Naive thymus-derived CD8-positive, alpha-beta T cell (primary cell): ENCODE results near the gene RNF114. TPM values are rescaled to one million over a fixed set of nuclear protein-coding genes. Genes with fewer than 3 reads are reported as not detected.
A peak's percentile ranks its signal among the peaks of the same experiment; 100 is the strongest.

Source experiments
- ATAC-seq, 2 donors: fragments of 150-1000 bp; cut with Tn5 transposase in 1 of 2; sonication (Bioruptor Pico), chemical (Tn5 transposase) in 1 of 2; 1 replicate in 1 of 2; 2 replicates in 1 of 2; pipeline ENCODE4 v1.10.0; 2021; ENCODE audit warnings: mild to moderate bottlenecking in 2 of 2, moderate library complexity in 2 of 2
- POLR2A ChIA-PET: fragments of 350-600 bp; sonication (Branson Sonifier 250); formaldehyde crosslinking; loops from one replicate; lab custom pipeline; 2021; ENCODE audit warnings: antibody characterized with exemption; lab: Charles Lee
- DNase-seq, 10 donors: peaks; one replicate each; pipeline versions ENCODE4 v3.0.0 to v3.0.0-alpha.2; 2020 to 2022
- H3K27ac Mint-ChIP-seq, 10 donors: one replicate each; pipeline ENCODE4 v1.8.0; 2020 to 2022; ENCODE audit warnings: mild to moderate bottlenecking in 10 of 10, mixed read lengths in 10 of 10, moderate library complexity in 4 of 10, inconsistent platforms in 1 of 10
- H3K27me3 Mint-ChIP-seq, 5 donors: one replicate each; pipeline ENCODE4 v1.8.0; 2021 to 2022; ENCODE audit warnings: mixed read lengths in 5 of 5
- H3K36me3 Mint-ChIP-seq, 3 donors: one replicate each; pipeline ENCODE4 v1.8.0; 2020 to 2022; ENCODE audit warnings: mixed read lengths in 3 of 3, mild to moderate bottlenecking in 2 of 3, inconsistent platforms in 1 of 3
- H3K4me1 Mint-ChIP-seq, 4 donors: one replicate each; pipeline ENCODE4 v1.8.0; 2021 to 2022; ENCODE audit warnings: mixed read lengths in 4 of 4
- H3K4me3 Mint-ChIP-seq, 10 donors: one replicate each; pipeline ENCODE4 v1.8.0; 2020 to 2022; ENCODE audit warnings: mild to moderate bottlenecking in 10 of 10, mixed read lengths in 10 of 10, moderate library complexity in 6 of 10, inconsistent platforms in 1 of 10
- H3K9me3 Mint-ChIP-seq, 9 donors: one replicate each; pipeline ENCODE4 v1.8.0; 2020 to 2022; ENCODE audit warnings: mixed read lengths in 9 of 9, mild to moderate bottlenecking in 3 of 9, inconsistent platforms in 1 of 9, moderate library complexity in 1 of 9
- polyA plus RNA-seq, 3 donors: library from polyadenylated mRNA; unstranded; fragments of 300-500 nt; fragmentation: Illumina TruSeq; gene quantifications; one replicate each; pipeline ENCODE4 v1.2.3, GENCODE V29; 2021
- total RNA-seq, 8 experiments: library from RNA in 2 of 8; stranded (reverse) in 2 of 8; gene quantifications; one replicate each; pipeline ENCODE4 v1.2.3 and lab custom pipeline; 2021 to 2026

The RNF114 gene
- total RNA-seq (100 to 1,000 TPM; 104 to 105 TPM), polyA plus RNA-seq (100 to 1,000 TPM; 123 to 133 (median 123) TPM), total RNA-seq (lab: John Stamatoyannopoulos, UW) (82.3 to 123 (median 100) reads per million in 6 experiments)

- Mint-ChIP-seq H3K27ac (peak within 1 kb of the TSS; percentile 93 to 98 (median 96)), H3K4me1 (peaks cover 32 to 63% (median 57%) of the 10 kb centered on the region in 4 donors), H3K27me3 (no peaks in the 10 kb centered on the region), H3K4me3 (peak within 1 kb of the TSS; percentile 92 to 99 (median 98)), H3K9me3 (no peaks in the 10 kb centered on the region), H3K36me3 (peaks cover 0 to 18% (median 3%) of the 10 kb centered on the region in 3 donors)
- peak; percentile 90 to 92 for ATAC-seq
- DNase-seq, result peak; percentile 80 to 97 (median 87)
- POLR2A ChIA-PET, result interaction anchor here (0.6 to 3.7 kb wide), 16 partner anchors 8 to 878 kb away, joined by 3 to 30 read pairs (median 4); partner anchors contain the start of genes B4GALT5, PEDS1, SLC9A8 and SPATA2
Observed at GRCh38 chr20:49936153-49937026, at the start of gene RNF114. Gene RNF114 (plus strand): TSS chr20:49936397. CDS start chr20:49936413, 16 bp downstream.

GRCh38 chr20:49886571-49887213, 49.5 kb upstream of the RNF114 start:
- Mint-ChIP-seq H3K36me3 (peaks cover 0 to 53% (median 13%) of the 10 kb centered on the region in 3 donors), H3K27ac (peak overlapping the region in 3 of 10 donors; percentile 31 to 55 (median 41)), H3K4me1 (peaks cover 4 to 13% (median 8%) of the 10 kb centered on the region in 4 donors), H3K9me3 (no peaks in the 10 kb centered on the region), H3K4me3 (no peak overlapping the region), H3K27me3 (no peaks in the 10 kb centered on the region)
- POLR2A ChIA-PET, result interaction anchor here (0.9 kb wide), 1 partner anchor 20 kb away, joined by 3 read pairs; no protein-coding TSS in a partner anchor
- DNase-seq, result no peak
- ATAC-seq, result no peak

GRCh38 chr20:49887251-49888211, 48.7 kb upstream of the RNF114 start:
- no peak overlapping the region for H3K4me3 Mint-ChIP-seq
- no peaks in the 10 kb centered on the region for H3K27me3 Mint-ChIP-seq
- H3K27ac Mint-ChIP-seq, result peak overlapping the region in 5 of 10 donors; percentile 1 to 75 (median 67)

GRCh38 chr20:49888212-49889000, 47.8 kb upstream of the RNF114 start:
- peak overlapping the region in 7 of 10 donors; percentile 58 to 82 (median 70) for H3K27ac Mint-ChIP-seq
- H3K4me1 Mint-ChIP-seq, result peaks cover 5 to 14% (median 10%) of the 10 kb centered on the region in 4 donors
- DNase-seq, result peak in 9 of 10 donors; percentile 18 to 61 (median 42)
- H3K27me3 Mint-ChIP-seq, result no peaks in the 10 kb centered on the region
- POLR2A ChIA-PET, result no interaction called here
- ATAC-seq, result peak; percentile 59 to 62
- no peaks in the 10 kb centered on the region for H3K9me3 Mint-ChIP-seq
- no peak overlapping the region for H3K4me3 Mint-ChIP-seq
- peaks cover 0 to 44% (median 11%) of the 10 kb centered on the region in 3 donors for H3K36me3 Mint-ChIP-seq

More at GRCh38 chr20:49887251-49888211, 48.7 kb upstream of the RNF114 start:
- ATAC-seq, result no peak
- no peaks in the 10 kb centered on the region for H3K9me3 Mint-ChIP-seq
- H3K4me1 Mint-ChIP-seq, result peaks cover 4 to 13% (median 8%) of the 10 kb centered on the region in 4 donors
- no peak for DNase-seq
- peaks cover 0 to 46% (median 13%) of the 10 kb centered on the region in 3 donors for H3K36me3 Mint-ChIP-seq
- POLR2A ChIA-PET, result interaction anchor here (0.9 kb wide), 1 partner anchor 21 kb away, joined by 3 read pairs; no protein-coding TSS in a partner anchor

GRCh38 chr20:49889001-49889934, 46.9 kb upstream of the RNF114 start:
- no peak for DNase-seq
- ATAC-seq, result no peak
- Mint-ChIP-seq H3K27ac (peak overlapping the region in 4 of 10 donors; percentile 56 to 70 (median 56)), H3K27me3 (no peaks in the 10 kb centered on the region), H3K4me3 (no peak overlapping the region), H3K4me1 (peaks cover 7 to 16% (median 13%) of the 10 kb centered on the region in 4 donors), H3K36me3 (peaks cover 0 to 40% (median 10%) of the 10 kb centered on the region in 3 donors), H3K9me3 (no peaks in the 10 kb centered on the region)
- POLR2A ChIA-PET, result no interaction called here

- POLR2A ChIA-PET, result no interaction called here
- Mint-ChIP-seq H3K9me3 (no peaks in the 10 kb centered on the region), H3K4me3 (no peak overlapping the region), H3K4me1 (peaks cover 7 to 16% (median 12%) of the 10 kb centered on the region in 4 donors), H3K27ac (peak overlapping the region in 4 of 10 donors; percentile 50 to 70 (median 57)), H3K27me3 (no peaks in the 10 kb centered on the region), H3K36me3 (peaks cover 0 to 37% (median 8%) of the 10 kb centered on the region in 3 donors)
- ATAC-seq (no peak), DNase-seq (peak in 1 of 10 donors; percentile 13)
Observed at GRCh38 chr20:49889935-49890333, 46.3 kb upstream of the RNF114 start.

- POLR2A ChIA-PET, result no interaction called here
- no peaks in the 10 kb centered on the region for H3K27me3 Mint-ChIP-seq
- H3K4me3 Mint-ChIP-seq, result no peak overlapping the region
- H3K9me3 Mint-ChIP-seq, result no peaks in the 10 kb centered on the region
- H3K36me3 Mint-ChIP-seq, result peaks cover 0 to 29% (median 8%) of the 10 kb centered on the region in 3 donors
- ATAC-seq (no peak), DNase-seq (no peak)
- peaks cover 7 to 16% (median 12%) of the 10 kb centered on the region in 4 donors for H3K4me1 Mint-ChIP-seq
- H3K27ac Mint-ChIP-seq, result peak overlapping the region in 1 of 10 donors; percentile 58
Observed at GRCh38 chr20:49890471-49891361, 45.5 kb upstream of the RNF114 start.

- no peak for DNase-seq
- H3K4me3 Mint-ChIP-seq, result no peak overlapping the region
Observed at GRCh38 chr20:49891476-49892110, 44.6 kb upstream of the RNF114 start.

GRCh38 chr20:49892260-49892659, 43.9 kb upstream of the RNF114 start:
- H3K4me1 Mint-ChIP-seq, result peaks cover 9 to 24% (median 11%) of the 10 kb centered on the region in 4 donors
- H3K36me3 Mint-ChIP-seq, result peaks cover 0 to 18% (median 3%) of the 10 kb centered on the region in 3 donors
- POLR2A ChIA-PET, result no interaction called here
- H3K4me3 Mint-ChIP-seq, result no peak overlapping the region
- H3K27me3 Mint-ChIP-seq, result no peaks in the 10 kb centered on the region
- H3K9me3 Mint-ChIP-seq, result no peaks in the 10 kb centered on the region
- no peak overlapping the region for H3K27ac Mint-ChIP-seq
- DNase-seq (no peak), ATAC-seq (no peak)

More at GRCh38 chr20:49891476-49892110, 44.6 kb upstream of the RNF114 start:
- Mint-ChIP-seq H3K27ac (peak overlapping the region in 2 of 10 donors; percentile 19 to 48), H3K27me3 (no peaks in the 10 kb centered on the region), H3K36me3 (peaks cover 0 to 22% (median 6%) of the 10 kb centered on the region in 3 donors), H3K4me1 (peaks cover 8 to 21% (median 11%) of the 10 kb centered on the region in 4 donors), H3K9me3 (no peaks in the 10 kb centered on the region)
- POLR2A ChIA-PET, result no interaction called here
- no peak for ATAC-seq
